ENCODE data around the gene TOMM40L. TPM values are rescaled to one million over a fixed set of nuclear protein-coding genes. Genes with fewer than 3 reads are reported as not detected.

The TOMM40L gene
- total RNA-seq, 2 experiments from 2014 or later = 11.0 to 20.1 TPM

DNA sequence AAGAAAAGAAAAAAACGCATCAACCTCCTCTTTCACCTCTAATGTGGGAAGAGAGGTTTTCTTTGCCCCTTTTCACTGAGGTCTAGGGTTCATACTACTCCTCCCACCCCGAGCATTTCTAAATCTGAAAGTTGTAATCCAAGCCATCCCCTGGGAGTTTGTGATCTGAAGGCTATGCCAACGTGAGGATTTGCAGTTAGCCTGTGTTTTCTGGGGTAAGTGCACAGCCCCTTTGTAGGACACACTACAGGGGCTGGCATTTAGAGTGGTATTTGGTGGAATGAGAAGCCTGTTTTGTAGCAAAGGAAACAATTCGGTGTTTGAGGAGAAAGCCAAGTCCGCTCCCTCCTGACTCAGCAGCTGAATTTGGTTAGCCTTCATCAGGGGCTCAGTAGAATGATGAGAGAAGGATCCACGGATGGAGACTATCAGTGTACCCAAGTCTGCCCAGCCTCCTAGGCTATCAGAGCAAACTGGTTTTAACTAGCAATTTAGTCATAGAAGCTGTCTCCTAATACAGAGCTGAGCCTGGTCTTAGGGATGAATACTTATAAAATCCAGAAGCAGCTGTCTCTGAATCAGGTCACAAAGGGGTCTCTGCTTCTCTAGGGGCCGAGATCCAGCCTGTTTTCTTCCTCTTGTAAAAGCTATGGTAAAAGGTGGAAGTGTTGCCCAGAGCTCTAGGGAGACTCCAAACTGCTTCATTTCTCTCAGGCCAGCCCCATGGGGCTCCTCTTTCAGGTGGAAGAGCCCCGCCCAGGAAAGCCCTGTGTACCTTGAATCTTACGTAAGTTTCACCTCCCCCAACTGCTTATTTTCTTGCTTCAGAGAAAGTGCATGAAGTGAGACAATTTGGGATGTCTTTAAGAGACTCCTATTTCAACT, 34.8 kb downstream of the TOMM40L start:
- Histone ChIP-seq H3K36me3 (ENCODE audit: insufficient read depth, low read length) (no peaks in the 10 kb centered on the region), H3K4me3 (ENCODE audit: low read depth, low read length, poor library complexity, severe bottlenecking) (peak overlapping the region; percentile 39), H3K27ac (ENCODE audit: low read depth, low read length, poor library complexity, severe bottlenecking) (no peak overlapping the region), H4K20me1 (ENCODE audit: insufficient read depth, low read length) (no peaks in the 10 kb centered on the region), H2AFZ (ENCODE audit: low read length) (peak overlapping the region; percentile 72), H3K4me2 (ENCODE audit: low read length) (peak overlapping the region; percentile 62), H3K79me2 (ENCODE audit: insufficient read depth, low read depth, low read length) (no peaks in the 10 kb centered on the region), H3K4me1 (ENCODE audit: insufficient read depth, low read length, poor library complexity, severe bottlenecking) (peaks cover 18% of the 10 kb centered on the region), H3K9me3 (ENCODE audit: low read length) (no peaks in the 10 kb centered on the region), H3K9me2 (ENCODE audit: insufficient read depth, low read length) (no peaks in the 10 kb centered on the region)
- no TSS peak for BruUV-seq (replicated peaks)
- ChIA-PET POLR2A (interaction anchor here (1.0 to 1.1 kb wide), 2 partner anchors 8 to 12 kb away, joined by 3 to 4 read pairs; no protein-coding TSS in a partner anchor), CTCF (ENCODE audit: unreplicated experiment) (no interaction called here)
- no peak for DNase-seq (ENCODE audit: low spot score)
- intact Hi-C loops (cut with micrococcal nuclease; ENCODE audit: unreplicated experiment) = no loop called here
- TF ChIP-seq EZH2phosphoT487 (IDR thresholded peaks at IDR 0.05; ENCODE audit: borderline replicate concordance, low read depth, low read length) = no peak
- TF ChIP-seq CTCF (conservative IDR thresholded peaks at IDR 0.05; ENCODE audit: low read length) = no peak

DNA sequence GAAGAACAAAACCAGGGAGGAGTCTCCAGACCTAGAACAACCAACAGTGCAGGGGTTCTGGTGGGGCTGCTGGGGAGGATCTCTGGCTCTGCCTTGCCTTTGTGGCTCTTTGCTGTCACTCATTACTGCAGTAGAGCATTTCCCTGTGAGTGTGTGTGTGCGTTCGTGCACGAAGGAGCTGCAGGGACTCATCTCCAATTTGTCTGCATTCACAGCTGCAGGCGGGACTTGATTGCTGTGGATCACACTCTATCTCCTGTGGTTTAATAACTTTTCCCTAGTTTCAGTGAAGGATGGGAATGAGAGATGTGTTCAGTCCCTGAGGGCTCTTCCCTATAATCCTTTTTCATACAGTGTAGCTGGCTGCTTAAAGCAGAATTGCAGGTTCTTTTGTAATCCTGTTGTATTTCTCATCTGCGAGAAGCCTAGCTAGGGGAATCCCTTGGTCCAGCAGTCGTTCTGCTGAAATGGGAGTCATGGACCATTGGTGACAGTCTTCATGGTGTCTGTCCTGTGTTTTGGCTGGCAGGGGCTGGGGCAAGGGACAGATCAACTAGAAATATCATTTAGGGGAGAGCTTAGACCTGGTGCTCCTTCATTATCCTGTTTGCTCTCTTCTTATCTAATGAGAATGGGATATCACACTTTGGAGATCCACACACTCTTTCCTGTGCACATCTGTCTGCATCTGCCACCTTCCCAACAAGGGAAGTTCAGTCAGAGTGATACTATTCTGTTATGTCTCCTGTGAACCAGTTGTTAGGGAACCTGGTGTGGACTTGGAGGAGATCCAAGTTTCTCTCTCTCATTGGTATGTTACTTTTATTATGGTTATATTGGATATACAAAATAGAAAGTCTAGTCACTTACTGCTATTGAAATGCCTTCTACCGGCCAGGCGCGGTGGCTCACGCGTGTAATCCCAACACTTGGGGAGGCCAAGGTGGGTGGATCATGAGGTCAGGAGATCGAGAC, 35.7 kb downstream of the TOMM40L start:
- Histone ChIP-seq H3K79me2 (ENCODE audit: insufficient read depth, low read depth, low read length) (no peaks in the 10 kb centered on the region), H3K27ac (ENCODE audit: low read depth, low read length, poor library complexity, severe bottlenecking) (no peak overlapping the region), H3K9me3 (ENCODE audit: low read length) (no peaks in the 10 kb centered on the region), H4K20me1 (ENCODE audit: insufficient read depth, low read length) (no peaks in the 10 kb centered on the region), H2AFZ (ENCODE audit: low read length) (peak overlapping the region; percentile 72), H3K9me2 (ENCODE audit: insufficient read depth, low read length) (no peaks in the 10 kb centered on the region), H3K36me3 (ENCODE audit: insufficient read depth, low read length) (no peaks in the 10 kb centered on the region), H3K4me3 (ENCODE audit: low read depth, low read length, poor library complexity, severe bottlenecking) (peak overlapping the region; percentile 39), H3K4me2 (ENCODE audit: low read length) (peak overlapping the region; percentile 62), H3K4me1 (ENCODE audit: insufficient read depth, low read length, poor library complexity, severe bottlenecking) (peaks cover 18% of the 10 kb centered on the region)
- TF ChIP-seq EZH2phosphoT487 (IDR thresholded peaks at IDR 0.05; ENCODE audit: borderline replicate concordance, low read depth, low read length) = no peak
- no peak for TF ChIP-seq CTCF (conservative IDR thresholded peaks at IDR 0.05; ENCODE audit: low read length)
- ChIA-PET CTCF (ENCODE audit: unreplicated experiment) (interaction anchor here (0.6 kb wide), 1 partner anchor 112 kb away, joined by 3 read pairs; no protein-coding TSS in a partner anchor), POLR2A (interaction anchor here (0.5 to 0.7 kb wide), 2 partner anchors 9 to 42 kb away, joined by 3 read pairs; no protein-coding TSS in a partner anchor)
- DNase-seq (ENCODE audit: low spot score) = peak; percentile 61
- BruUV-seq (replicated peaks) = no TSS peak
- intact Hi-C loops (cut with micrococcal nuclease; ENCODE audit: unreplicated experiment) = no loop called here
